ENCODE results near the gene TMEM163.
"Not testable (repeated sequence)": the region's sequence is repeated elsewhere in the genome, so short reads cannot be mapped to it uniquely, and the experiment has no call there.

TMEM163 gene

GRCh38 chr2:134623046-134623445 lies 95.8 kb downstream of the TMEM163 start:
- no peak for DNase-seq (ENCODE audit: low read depth in 2 of 2, low spot score in 1 of 2)

DNA sequence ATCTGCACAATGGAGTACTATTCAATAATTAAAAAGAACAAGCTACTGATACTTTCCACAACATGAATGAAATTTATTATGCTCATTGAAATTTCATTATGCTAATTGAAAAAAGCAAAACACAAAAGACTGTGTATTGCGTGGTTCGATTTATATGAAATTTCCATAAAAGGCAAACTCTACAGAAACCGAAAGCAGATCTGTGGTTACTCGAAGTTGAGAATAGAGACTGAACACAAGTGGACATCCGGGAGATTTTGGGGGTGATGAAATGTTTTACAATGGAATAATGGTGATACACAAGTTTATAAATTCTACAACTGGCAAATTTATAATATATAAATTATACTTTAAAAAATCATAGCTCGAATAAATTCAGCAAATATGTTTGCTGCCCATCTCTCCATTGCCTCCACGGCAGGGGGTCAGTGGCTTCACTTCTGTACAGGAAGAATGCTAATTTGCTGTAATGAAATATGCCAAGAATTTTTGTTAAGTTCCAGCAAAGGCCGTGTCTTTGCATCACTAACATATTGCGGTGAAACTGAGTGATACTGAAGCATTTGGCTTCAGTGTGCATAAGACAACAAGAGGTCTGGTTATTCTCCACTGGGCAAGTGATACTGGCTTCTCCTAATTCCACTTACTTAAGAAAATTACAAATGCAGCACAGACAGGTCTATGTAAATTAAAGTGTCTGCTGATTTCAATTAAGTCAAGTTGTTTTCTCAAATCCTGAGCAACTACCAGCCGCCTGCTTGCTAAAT lies 96.7 kb downstream of the TMEM163 start:
- DNase-seq (ENCODE audit: low read depth in 2 of 2, low spot score in 1 of 2), result no peak

DNA sequence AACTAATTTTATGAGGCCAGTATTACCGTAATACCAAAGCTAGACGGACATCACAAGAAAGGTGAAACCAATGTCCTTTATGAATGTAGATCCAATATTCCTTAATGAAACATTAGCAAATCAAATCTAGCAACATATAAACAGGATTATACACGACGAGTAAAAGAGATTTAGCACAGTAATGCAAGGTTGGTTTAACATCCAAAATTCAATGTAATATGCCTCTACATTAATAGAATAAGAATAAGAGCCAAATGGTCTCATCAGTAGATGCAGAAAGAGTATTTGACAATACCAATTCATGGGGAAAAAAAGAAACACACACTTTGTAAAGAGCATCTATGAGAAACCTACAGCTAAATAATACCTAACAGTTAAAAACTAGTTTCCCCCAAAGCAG lies 99.5 kb downstream of the TMEM163 start:
- DNase-seq (ENCODE audit: low read depth in 2 of 2, low spot score in 1 of 2), result no peak

DNA sequence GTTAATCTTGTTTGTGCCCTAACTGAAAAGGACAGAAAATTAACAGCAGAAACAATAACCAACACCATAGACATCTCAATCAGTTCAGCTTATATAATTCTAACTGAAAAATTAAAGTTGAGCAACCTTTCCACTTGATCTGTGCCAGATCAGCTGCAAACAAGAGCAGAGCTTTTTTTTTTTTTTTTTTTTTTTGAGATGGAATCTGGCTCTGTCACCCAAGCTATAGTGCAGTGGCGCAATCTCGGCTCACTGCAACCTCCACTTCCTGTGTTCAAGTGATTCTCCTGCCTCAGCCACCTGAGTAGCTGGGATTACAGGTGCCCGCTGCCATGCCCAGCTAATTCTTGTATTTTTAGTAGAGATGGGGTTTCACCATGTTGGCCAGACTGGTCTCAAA lies 103.3 kb downstream of the TMEM163 start:
- DNase-seq (ENCODE audit: low read depth in 2 of 2, low spot score in 1 of 2), result not testable (repeated sequence)

DNA sequence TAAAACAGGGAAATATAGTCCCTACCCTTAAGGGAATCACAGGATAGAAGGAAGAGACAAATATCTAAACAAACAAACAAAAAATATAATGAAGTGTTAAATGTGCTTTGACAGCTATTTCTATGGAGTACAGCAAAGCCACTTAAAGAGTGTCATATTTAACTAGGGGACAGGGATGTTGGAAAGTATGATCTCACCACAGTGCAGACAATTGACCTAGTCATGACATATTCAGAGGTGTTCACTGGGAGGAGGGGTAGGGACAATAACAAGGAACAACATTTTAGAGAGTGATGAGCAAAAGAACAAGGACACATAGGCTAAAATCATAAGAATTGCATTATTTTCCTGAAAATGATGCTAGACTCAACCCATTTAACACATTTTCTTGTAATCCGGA lies 107.5 kb downstream of the TMEM163 start:
- DNase-seq (ENCODE audit: low read depth in 2 of 2, low spot score in 1 of 2), result no peak

GRCh38 chr2:134610871-134611270 lies 107.9 kb downstream of the TMEM163 start:
- no peak for DNase-seq (ENCODE audit: low read depth in 2 of 2, low spot score in 1 of 2)

DNA sequence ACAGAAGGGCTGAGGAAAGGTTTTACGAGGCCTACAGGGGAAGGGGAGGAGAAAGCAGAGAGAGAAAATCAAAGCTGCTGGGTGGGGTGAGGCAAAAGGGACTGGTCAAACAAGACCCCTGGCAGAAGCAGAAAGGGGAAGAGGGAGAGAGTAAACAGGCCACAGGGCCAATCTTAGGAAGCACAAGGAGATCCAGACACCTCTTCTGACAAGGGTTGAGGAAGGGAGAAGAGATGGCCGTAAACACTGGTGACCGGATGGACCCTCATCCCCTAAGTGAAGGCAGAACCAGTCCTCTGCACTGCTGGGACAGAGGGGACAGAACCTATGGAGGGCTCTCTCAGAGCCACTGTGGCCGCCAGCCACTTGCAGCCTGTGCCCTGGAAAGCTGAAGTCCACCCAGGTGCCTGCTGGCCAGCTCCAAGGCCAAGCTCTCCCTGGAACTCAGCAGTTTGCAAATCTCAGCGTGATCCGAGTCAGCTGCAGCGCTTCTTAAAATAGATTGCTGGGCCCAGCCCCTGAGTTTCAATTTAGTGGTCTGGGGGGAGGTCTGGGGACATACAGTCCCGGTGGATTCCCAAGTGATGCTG lies 108.8 kb downstream of the TMEM163 start:
- DNase-seq (ENCODE audit: low read depth in 2 of 2, low spot score in 1 of 2), result no peak

DNA sequence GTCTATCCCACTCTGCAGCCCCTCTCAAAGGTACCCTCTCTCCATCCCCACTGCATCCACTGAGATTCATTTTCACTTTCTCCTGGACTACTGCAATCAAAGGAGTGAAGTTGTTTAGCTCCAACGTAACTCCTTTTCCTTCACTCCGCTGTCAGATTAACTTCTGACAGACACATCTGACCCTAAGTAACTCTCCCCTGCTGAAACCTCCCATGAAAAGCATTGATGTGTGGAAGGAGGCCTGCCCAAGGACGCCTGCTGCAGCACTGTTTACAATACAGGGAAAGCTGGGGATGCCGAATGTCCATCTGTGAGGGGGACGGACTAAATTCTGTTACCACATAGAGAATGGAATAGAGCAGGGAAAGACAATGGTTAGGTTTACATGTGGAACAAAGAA lies 114.8 kb downstream of the TMEM163 start:
- no peak for DNase-seq (ENCODE audit: low read depth in 2 of 2, low spot score in 1 of 2)

- DNase-seq (ENCODE audit: low read depth in 2 of 2, low spot score in 1 of 2), result no peak
These were observed 116.1 kb downstream of the TMEM163 start for GRCh38 chr2:134602666-134603065.

GRCh38 chr2:134601264-134601663 lies 117.5 kb downstream of the TMEM163 start:
- no peak for DNase-seq (ENCODE audit: low read depth in 2 of 2, low spot score in 1 of 2)

- no peak for DNase-seq (ENCODE audit: low read depth in 2 of 2, low spot score in 1 of 2)
These were observed 118.6 kb downstream of the TMEM163 start for GRCh38 chr2:134600208-134600607.

- no peak for DNase-seq (ENCODE audit: low read depth in 2 of 2, low spot score in 1 of 2)
These were observed 119.6 kb downstream of the TMEM163 start for GRCh38 chr2:134599236-134599635.

GRCh38 chr2:134594399-134594798 lies 124.4 kb downstream of the TMEM163 start:
- DNase-seq (ENCODE audit: low read depth in 2 of 2, low spot score in 1 of 2), result no peak

DNA sequence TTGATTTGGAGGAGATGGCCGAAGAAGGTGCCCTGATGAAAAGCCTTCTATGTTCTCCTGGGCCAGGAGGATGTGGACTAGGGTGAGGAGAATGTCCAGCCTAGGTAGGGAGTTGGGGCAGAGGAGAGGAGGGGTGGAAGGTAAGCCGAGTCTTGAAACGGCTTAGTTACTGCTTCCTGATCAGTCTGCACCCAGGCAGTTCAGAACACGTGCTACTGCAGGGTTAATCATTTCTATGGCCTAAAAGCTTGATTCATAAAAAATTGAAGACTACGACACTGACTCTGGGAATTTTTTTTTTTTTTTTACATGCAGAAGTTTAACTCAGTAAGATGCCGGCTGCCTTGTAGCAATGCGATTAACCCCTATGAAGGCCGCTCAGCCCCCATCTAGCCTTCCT lies 125.3 kb downstream of the TMEM163 start:
- DNase-seq (ENCODE audit: low read depth in 2 of 2, low spot score in 1 of 2), result no peak

DNA sequence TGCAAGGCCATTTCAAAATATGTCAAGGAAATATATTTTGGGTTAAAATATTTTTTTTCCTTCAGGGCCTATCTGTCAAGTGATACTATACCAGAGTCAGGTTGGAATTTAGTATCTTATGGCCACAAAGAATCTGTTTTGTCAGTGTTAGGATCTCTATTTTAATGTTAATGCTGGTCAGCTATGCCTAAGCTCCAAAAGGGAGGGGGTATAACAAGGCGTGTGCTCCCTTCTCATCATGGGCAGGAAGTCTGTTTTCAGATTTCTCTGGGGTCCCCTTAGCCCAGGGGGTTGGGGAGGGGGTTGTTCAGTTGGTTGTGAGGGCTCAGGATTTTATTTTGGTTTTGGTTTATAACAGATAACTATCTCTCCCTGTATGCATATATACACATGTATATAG lies 126.4 kb downstream of the TMEM163 start:
- DNase-seq (ENCODE audit: low read depth in 2 of 2, low spot score in 1 of 2), result no peak

- DNase-seq (ENCODE audit: low read depth in 2 of 2, low spot score in 1 of 2), result no peak
These were observed 127.3 kb downstream of the TMEM163 start for GRCh38 chr2:134591526-134591925.

GRCh38 chr2:134590679-134591078 lies 128.1 kb downstream of the TMEM163 start:
- no peak for DNase-seq (ENCODE audit: low read depth in 2 of 2, low spot score in 1 of 2)

DNA sequence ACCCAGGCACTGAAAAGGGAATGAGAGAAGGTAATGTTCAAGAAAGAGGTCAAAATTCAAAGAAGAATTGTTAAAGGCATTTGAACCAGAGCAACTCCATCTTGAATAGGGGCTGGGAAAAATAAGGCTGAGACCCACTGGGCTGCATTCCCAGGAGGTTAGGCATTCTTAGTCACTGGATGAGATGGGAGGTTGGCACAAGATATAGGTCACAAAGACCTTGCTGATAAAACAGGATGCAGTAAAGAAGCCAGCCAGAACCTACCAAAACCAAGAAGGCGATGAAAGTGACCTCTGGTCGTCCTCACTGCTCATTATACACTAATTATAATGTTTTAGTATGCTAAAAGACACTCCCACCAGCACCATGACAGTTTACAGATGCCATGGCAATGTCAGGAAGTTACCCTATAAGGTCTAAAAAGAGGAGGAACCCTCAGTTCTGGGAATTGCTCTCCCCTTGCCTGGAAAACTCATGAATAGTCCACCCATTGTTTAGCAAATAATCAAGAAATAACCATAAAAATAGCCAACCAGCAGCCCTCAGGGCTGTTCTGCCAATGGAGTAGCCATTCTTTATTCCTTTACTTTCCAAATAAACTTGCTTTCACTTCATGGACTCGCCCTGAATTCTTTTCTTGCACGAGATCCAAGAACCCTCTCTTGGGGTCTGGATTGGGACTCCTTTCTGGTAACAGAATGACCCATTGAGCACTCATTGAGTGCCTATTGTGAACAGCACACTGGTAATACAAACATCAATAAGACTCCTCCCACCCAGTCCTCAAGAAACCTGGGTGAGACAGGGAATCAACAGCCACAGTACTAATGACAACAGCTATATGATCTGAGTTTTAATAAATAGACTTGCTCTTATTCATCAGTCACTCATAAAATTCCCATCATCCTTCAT lies 129.4 kb downstream of the TMEM163 start:
- not testable (repeated sequence) for DNase-seq (ENCODE audit: low read depth in 2 of 2, low spot score in 1 of 2)

DNA sequence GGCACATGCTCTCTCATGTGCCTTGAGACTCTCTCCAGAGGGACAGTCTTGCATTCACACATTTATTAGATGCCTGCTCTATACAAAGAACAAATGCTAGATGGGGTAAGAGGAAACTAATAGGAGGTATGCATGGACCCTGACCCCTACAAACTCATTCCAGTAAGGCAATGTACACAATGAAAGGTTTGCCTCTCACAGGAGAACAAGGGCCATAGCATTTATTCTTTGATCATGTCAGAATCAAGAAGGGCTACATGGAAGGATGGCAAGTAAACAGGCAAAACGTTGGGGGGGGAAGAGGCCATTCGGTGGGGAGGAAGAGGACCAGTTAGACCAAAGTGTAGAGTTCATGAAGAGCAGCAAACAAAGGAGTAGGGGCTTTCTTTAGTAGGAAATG lies 130.2 kb downstream of the TMEM163 start:
- DNase-seq (ENCODE audit: low read depth in 2 of 2, low spot score in 1 of 2), result no peak

- DNase-seq (ENCODE audit: low read depth in 2 of 2, low spot score in 1 of 2), result no peak
These were observed 132.4 kb downstream of the TMEM163 start for GRCh38 chr2:134586326-134586965.

GRCh38 chr2:134583997-134584520 lies 134.7 kb downstream of the TMEM163 start:
- DNase-seq (ENCODE audit: low read depth in 2 of 2, low spot score in 1 of 2), result no peak

Data from stimulated activated CD8-positive, alpha-beta memory T cell treated with anti-CD3 and anti-CD28 coated beads, Interleukin-4, amount 100 ng/mL, for 4 hours (primary cell).